Measurements from ENCODE around the gene OR9A2. TPM values are rescaled to one million over a fixed set of nuclear protein-coding genes. Genes with fewer than 3 reads are reported as not detected.

The OR9A2 gene
- not detected in 2 replicates for total RNA-seq

DNA sequence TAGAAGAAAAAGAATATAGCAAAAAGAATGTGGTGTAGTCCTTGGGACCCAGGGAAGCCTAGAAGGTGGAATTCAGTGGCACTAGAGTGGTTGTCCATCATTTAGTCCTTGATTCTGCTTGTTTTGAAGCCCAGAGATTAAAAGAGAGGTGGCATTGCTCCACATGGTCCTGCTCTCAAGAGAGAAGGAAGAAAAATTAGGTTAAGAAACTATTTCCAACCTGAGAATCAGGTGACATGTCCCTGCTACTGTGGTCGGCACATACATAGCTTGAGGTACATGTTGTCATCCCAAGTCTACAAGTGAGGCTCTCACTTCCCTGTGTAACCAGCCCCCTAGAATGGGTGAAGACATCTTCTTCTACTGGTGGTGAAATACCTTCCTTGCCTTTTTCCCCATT lies at the start of gene OR9A2:
OR9A2 (minus strand) TSS at position 101 of the 400 bp plus-strand sequence; CDS start at position 101, 0 bp downstream.

GRCh38 chr7:143052041-143052440 lies 25.1 kb upstream of the OR9A2 start, which contains the start of gene OR6V1:
Gene OR6V1 (plus strand): TSS chr7:143052341. CDS start chr7:143052341, 0 bp downstream.

Other genes starting within 250 kb of the OR9A2 start
- 0.65 and 2.6 TPM in 2 replicates for gene EPHB6, start 172.1 kb downstream of the OR9A2 start, total RNA-seq
- not detected in 2 replicates for gene TRPV6, start 141.4 kb downstream of the OR9A2 start, total RNA-seq
- gene TRPV5, start 93.4 kb downstream of the OR9A2 start, total RNA-seq: not detected in 2 replicates
- not detected in 2 replicates for gene LLCFC1, start 87.6 kb downstream of the OR9A2 start, total RNA-seq
- 0.28 TPM in 1 of 2 replicates, not detected in the other for gene KEL, start 64.8 kb downstream of the OR9A2 start, total RNA-seq
- gene OR6V1, start 25.2 kb upstream of the OR9A2 start, total RNA-seq: not detected in 2 replicates
- gene PIP, start 104.9 kb upstream of the OR9A2 start, total RNA-seq: not detected in 2 replicates
- not detected in 2 replicates for gene TAS2R39, start 156.3 kb upstream of the OR9A2 start, total RNA-seq
- not detected in 2 replicates for gene TAS2R40, start 194.9 kb upstream of the OR9A2 start, total RNA-seq
- gene GSTK1, start 236.3 kb upstream of the OR9A2 start, total RNA-seq: 82.6 and 83.4 TPM in 2 replicates

Data from smooth muscle cell of bladder (primary cell).